Mesothelial cell of epicardium (in vitro differentiated cells): ENCODE measurements around the gene LMNTD1. TPM values are rescaled to one million over a fixed set of nuclear protein-coding genes. Genes with fewer than 3 reads are reported as not detected.

Experiments used
- DNase-seq, 2 experiments: peaks; one replicate each; pipeline ENCODE4 v3.0.0; 2021; ENCODE audit warnings: low spot score in 2 of 2; ENCODE audit not compliant: unreplicated experiment in 2 of 2
- H3K27ac Mint-ChIP-seq: 2 replicates; pipeline ENCODE4 v1.8.0; 2021; ENCODE audit warnings: mixed read lengths
- H3K27me3 Mint-ChIP-seq: 2 replicates; pipeline ENCODE4 v1.8.0; 2021; ENCODE audit warnings: low read depth, mixed read lengths
- H3K36me3 Mint-ChIP-seq: 2 replicates; pipeline ENCODE4 v1.8.0; 2021; ENCODE audit warnings: mixed read lengths
- H3K4me1 Mint-ChIP-seq: 2 replicates; pipeline ENCODE4 v1.8.0; 2021; ENCODE audit warnings: mixed read lengths
- H3K4me3 Mint-ChIP-seq: 2 replicates; pipeline ENCODE4 v1.8.0; 2021; ENCODE audit warnings: mild to moderate bottlenecking, moderate library complexity, mixed read lengths
- H3K9me3 Mint-ChIP-seq: 2 replicates; pipeline ENCODE4 v1.8.0; 2021; ENCODE audit warnings: mixed read lengths
- total RNA-seq: library from RNA; stranded (reverse); gene quantifications from 3 replicates; pipeline ENCODE4 v1.2.1, GENCODE V29; 2021
- TF ChIP-seq, protein P1 (sequence below): fragments of 200-600 bp; sonication (generic); IDR thresholded peaks from one replicate; pipeline ENCODE4 v1.5.0; 2021; ENCODE audit warnings: antibody characterized with exemption; ENCODE audit not compliant: unreplicated experiment

LMNTD1 gene
- total RNA-seq, 1 donor from 2014 or later = not detected

DNA sequence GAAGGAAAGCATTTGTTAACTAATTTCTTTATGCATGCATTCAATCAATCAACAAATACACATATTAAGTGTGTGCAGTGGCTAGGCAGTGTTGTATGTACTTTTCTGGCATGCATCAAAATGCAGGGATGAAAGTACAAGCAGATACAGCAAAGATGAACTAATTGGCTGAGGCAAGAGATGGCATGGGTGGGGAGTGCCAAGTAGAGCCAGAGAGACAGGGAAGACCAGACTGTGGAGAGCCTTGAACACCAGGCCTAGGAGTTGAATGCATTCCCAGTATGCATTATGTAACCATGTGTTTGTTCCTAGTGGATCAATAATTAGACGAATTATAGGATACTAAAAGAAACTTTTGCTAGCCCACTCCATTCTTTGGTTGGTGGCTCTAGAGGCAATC lies 17.3 kb upstream of the LMNTD1 start:
- H3K4me3 Mint-ChIP-seq = no peak overlapping the region
- no peaks in the 10 kb centered on the region for H3K27me3 Mint-ChIP-seq
- H3K9me3 Mint-ChIP-seq = peaks cover 16% of the 10 kb centered on the region
- no peaks in the 10 kb centered on the region for H3K36me3 Mint-ChIP-seq
- H3K27ac Mint-ChIP-seq = no peak overlapping the region
- no peaks in the 10 kb centered on the region for H3K4me1 Mint-ChIP-seq
- TF ChIP-seq, protein P1, sequence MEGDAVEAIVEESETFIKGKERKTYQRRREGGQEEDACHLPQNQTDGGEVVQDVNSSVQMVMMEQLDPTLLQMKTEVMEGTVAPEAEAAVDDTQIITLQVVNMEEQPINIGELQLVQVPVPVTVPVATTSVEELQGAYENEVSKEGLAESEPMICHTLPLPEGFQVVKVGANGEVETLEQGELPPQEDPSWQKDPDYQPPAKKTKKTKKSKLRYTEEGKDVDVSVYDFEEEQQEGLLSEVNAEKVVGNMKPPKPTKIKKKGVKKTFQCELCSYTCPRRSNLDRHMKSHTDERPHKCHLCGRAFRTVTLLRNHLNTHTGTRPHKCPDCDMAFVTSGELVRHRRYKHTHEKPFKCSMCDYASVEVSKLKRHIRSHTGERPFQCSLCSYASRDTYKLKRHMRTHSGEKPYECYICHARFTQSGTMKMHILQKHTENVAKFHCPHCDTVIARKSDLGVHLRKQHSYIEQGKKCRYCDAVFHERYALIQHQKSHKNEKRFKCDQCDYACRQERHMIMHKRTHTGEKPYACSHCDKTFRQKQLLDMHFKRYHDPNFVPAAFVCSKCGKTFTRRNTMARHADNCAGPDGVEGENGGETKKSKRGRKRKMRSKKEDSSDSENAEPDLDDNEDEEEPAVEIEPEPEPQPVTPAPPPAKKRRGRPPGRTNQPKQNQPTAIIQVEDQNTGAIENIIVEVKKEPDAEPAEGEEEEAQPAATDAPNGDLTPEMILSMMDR = no peak
- DNase-seq = no peak

DNA sequence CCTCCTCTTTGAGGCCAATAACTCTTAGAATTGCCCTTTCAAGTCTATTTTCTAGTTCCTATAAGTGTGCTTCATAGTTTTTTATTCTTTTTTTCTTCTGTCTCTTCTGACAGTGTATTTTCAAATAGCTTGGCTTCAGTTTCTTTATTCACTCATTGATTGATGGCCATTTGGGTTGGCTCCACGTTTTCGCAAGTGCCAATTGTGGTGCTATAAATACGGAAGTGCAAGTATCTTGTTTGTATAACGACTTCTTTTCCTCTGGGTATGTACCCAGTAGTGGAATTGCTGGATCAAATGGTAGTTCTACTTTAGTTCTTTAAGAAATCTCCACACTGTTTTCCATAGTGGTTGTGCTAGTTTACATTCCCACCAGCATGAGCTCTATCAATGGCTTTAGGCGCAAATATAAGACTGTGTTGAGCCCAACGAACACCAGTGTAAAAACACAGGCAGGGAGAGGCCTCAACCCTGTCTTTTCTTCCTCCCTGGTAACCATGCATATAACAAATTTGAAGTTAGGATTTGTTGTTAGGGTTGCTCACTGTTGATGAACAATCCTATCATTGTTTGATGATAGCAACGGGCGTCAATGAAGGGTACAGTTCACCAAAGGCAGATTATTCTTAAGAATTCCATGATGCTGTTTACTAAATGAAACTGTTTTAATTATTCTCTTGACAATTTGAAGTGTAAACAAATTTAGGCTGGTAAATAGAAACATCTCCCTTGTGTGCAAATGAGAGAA lies 13.3 kb upstream of the LMNTD1 start:
- H3K9me3 Mint-ChIP-seq = peaks cover 30% of the 10 kb centered on the region
- H3K27ac Mint-ChIP-seq = no peak overlapping the region
- no peak overlapping the region for H3K4me3 Mint-ChIP-seq
- TF ChIP-seq, protein P1 = no peak
- no peak for DNase-seq
- H3K27me3 Mint-ChIP-seq = no peaks in the 10 kb centered on the region
- no peaks in the 10 kb centered on the region for H3K4me1 Mint-ChIP-seq
- H3K36me3 Mint-ChIP-seq = no peaks in the 10 kb centered on the region

DNA sequence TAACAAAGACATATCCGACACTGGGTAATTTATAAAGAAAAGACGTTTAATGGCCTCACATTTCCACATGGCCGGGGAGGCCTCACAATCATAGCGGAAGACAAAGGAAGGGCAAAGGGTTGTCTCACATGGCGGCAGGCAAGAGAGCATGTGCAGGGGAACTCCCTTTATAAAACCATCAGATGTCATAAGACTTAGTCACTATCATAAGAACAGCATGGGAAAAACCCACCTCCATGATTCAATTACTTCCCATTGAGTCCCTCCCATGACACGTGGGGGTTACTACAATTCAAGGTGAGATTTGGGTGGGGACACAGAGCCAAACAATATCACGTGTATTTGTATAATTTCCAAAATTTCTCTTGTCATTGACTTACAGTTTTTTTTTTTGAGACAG lies 5.5 kb upstream of the LMNTD1 start:
- TF ChIP-seq, protein P1 = no peak
- Mint-ChIP-seq H3K36me3 (no peaks in the 10 kb centered on the region), H3K9me3 (peaks cover 15% of the 10 kb centered on the region), H3K27ac (no peak overlapping the region), H3K27me3 (no peaks in the 10 kb centered on the region), H3K4me3 (no peak overlapping the region), H3K4me1 (peaks cover 4% of the 10 kb centered on the region)
- DNase-seq = no peak

DNA sequence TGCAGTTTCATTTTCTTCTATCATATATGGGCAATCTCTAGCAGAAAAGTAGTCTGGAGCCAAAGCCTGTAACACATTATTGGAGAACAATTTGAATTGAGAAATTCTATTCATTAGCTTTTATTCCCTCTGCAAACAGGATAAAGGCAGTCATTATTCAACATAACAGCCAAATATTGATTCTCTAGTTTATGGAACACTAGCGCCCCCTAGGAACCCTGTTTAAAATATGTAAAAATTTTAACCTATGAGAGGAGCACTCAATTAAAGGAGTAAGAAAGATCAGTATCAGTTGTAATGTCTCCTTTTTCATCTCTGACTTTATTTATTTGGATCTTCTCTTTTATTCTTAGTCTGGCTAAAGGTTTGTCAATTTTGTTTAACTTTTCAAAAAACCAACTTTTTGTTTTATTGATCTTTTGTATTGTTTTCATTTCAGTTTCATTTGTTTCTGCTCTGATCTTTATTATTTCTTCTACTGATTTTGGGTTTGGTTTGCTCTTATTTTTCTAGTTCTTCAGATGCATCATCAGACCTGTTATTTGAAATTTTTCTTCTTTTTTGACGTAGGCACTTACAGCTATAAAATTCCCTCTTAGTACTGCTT lies 4.8 kb upstream of the LMNTD1 start:
- Mint-ChIP-seq H3K27ac (no peak overlapping the region), H3K27me3 (no peaks in the 10 kb centered on the region), H3K4me1 (peaks cover 4% of the 10 kb centered on the region), H3K9me3 (peaks cover 14% of the 10 kb centered on the region), H3K36me3 (no peaks in the 10 kb centered on the region), H3K4me3 (no peak overlapping the region)
- TF ChIP-seq, protein P1 = peak; percentile 65
- no peak for DNase-seq

DNA sequence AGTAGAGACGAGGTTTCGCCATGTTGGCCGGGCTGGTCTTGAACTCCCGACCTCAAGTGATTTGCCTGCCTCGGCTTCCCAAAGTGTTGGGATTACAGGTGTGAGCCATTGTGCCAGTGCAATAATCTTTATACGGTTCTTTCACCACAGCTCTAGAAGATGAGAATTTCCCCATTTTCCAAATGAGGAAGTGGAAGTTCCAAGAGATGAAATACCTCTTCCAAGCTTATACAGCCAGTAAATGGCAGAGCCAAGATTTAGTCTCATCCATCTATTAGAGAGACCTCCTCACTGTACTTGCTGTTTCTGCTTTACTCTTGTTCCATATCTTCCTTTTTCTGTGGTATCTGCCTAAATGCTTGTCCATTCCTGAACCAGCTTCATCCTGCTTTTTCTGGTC lies 3.1 kb upstream of the LMNTD1 start:
- Mint-ChIP-seq H3K36me3 (no peaks in the 10 kb centered on the region), H3K4me3 (no peak overlapping the region), H3K27ac (no peak overlapping the region), H3K4me1 (peaks cover 4% of the 10 kb centered on the region), H3K9me3 (peaks cover 9% of the 10 kb centered on the region), H3K27me3 (no peaks in the 10 kb centered on the region)
- DNase-seq = no peak
- TF ChIP-seq, protein P1 = no peak
